B cell (primary cell): ENCODE data around the gene RPL10. TPM values are rescaled to one million over a fixed set of nuclear protein-coding genes. Genes with fewer than 3 reads are reported as not detected.

Experiments used
- ATAC-seq: fragments of 200-7000 bp; cut with Tn5 transposase; one replicate; pipeline ENCODE4 v1.10.0; 2021; ENCODE audit warnings: low read depth, mild to moderate bottlenecking, moderate number of reproducible peaks, moderate library complexity
- CTCF ChIA-PET: fragments of 350-600 bp; sonication (Branson Sonifier 250); formaldehyde crosslinking; loops from one replicate; lab custom pipeline; 2021; ENCODE audit warnings: antibody characterized with exemption, inconsistent platforms; lab: Charles Lee
- POLR2A ChIA-PET: fragments of 350-600 bp; sonication (Branson Sonifier 250); formaldehyde crosslinking; loops from one replicate; lab custom pipeline; 2021; ENCODE audit warnings: antibody characterized with exemption; lab: Charles Lee
- DNase-seq: peaks from one replicate; pipeline ENCODE4 v3.0.0; 2013
- H2AFZ ChIP-seq: 2 replicates; pipeline ENCODE4 v1.6.1; 2012; ENCODE audit warnings: mild to moderate bottlenecking, low read depth, low read length; ENCODE audit not compliant: insufficient read depth, poor library complexity, severe bottlenecking
- H3K27ac ChIP-seq, 2 donors: 1 replicate in 1 of 2; 2 replicates in 1 of 2; pipeline ENCODE4 v1.5.1; 2012 to 2013; ENCODE audit warnings: low read length in 2 of 2, mild to moderate bottlenecking in 2 of 2, moderate library complexity in 1 of 2
- H3K27me3 ChIP-seq, 4 experiments: fragments of 200-600 bp in 1 of 4; sonication (generic) in 1 of 4; replicated peaks in 1 of 4; 1 replicate in 2 of 4; 2 replicates in 2 of 4; pipeline versions ENCODE4 v1.6.1 to v1.7.0; 2013 to 2016; ENCODE audit warnings: low read length in 3 of 4, mild to moderate bottlenecking in 2 of 4, mixed read lengths in 1 of 4, moderate library complexity in 1 of 4; ENCODE audit not compliant: insufficient read depth in 4 of 4, control insufficient read depth in 3 of 4; ENCODE audit errors: control extremely low read depth in 1 of 4
- H3K36me3 ChIP-seq, 2 experiments: replicated peaks in 1 of 2; 1 replicate in 1 of 2; 2 replicates in 1 of 2; pipeline versions ENCODE4 v1.6.1 to v1.7.1; 2013; ENCODE audit warnings: low read length in 1 of 2; ENCODE audit not compliant: insufficient read depth in 2 of 2, control insufficient read depth in 1 of 2; ENCODE audit errors: control extremely low read depth in 1 of 2, extremely low read depth in 1 of 2
- H3K4me1 ChIP-seq, 2 donors: fragments of 200-600 bp in 1 of 2; sonication (generic) in 1 of 2; 1 replicate in 1 of 2; 2 replicates in 1 of 2; pipeline versions ENCODE4 v1.5.1 to v1.6.1; 2013 to 2017; ENCODE audit warnings: low read length in 2 of 2; ENCODE audit not compliant: control insufficient read depth in 2 of 2, insufficient read depth in 2 of 2
- H3K4me2 ChIP-seq: replicated peaks from 2 replicates; pipeline ENCODE3; 2012; ENCODE audit warnings: mild to moderate bottlenecking, low read depth, low read length; ENCODE audit not compliant: poor library complexity, severe bottlenecking
- H3K4me3 ChIP-seq, 5 experiments: fragments of 200-600 bp in 1 of 5; sonication (generic) in 1 of 5; 1 replicate in 3 of 5; 2 replicates in 2 of 5; pipeline versions ENCODE4 v1.5.1 to v1.7.0; 2011 to 2016; ENCODE audit warnings: low read length in 4 of 5, mild to moderate bottlenecking in 4 of 5, low read depth in 2 of 5, control low read depth in 1 of 5, moderate library complexity in 1 of 5; ENCODE audit not compliant: insufficient read depth in 1 of 5; ENCODE audit errors: control extremely low read depth in 1 of 5, extremely low read depth in 1 of 5
- H3K79me2 ChIP-seq: fragments of 200-600 bp; sonication (generic); one replicate; pipeline ENCODE4 v1.6.0; 2016; ENCODE audit warnings: low read length; ENCODE audit not compliant: control insufficient read depth, insufficient read depth
- H3K9ac ChIP-seq: fragments of 200-600 bp; sonication (generic); 2 replicates; pipeline ENCODE4 v1.6.1; 2017; ENCODE audit warnings: mild to moderate bottlenecking, low read length, moderate library complexity
- H3K9me3 ChIP-seq, 3 donors: one replicate each; pipeline versions ENCODE4 v1.6.1 to v1.7.1; 2013; ENCODE audit warnings: low read length in 2 of 3; ENCODE audit not compliant: control insufficient read depth in 2 of 3, insufficient read depth in 1 of 3; ENCODE audit errors: control extremely low read depth in 1 of 3
- H4K20me1 ChIP-seq: 2 replicates; pipeline ENCODE4 v1.6.0; 2012; ENCODE audit warnings: mild to moderate bottlenecking, low read length; ENCODE audit not compliant: insufficient read depth, control insufficient read depth, poor library complexity, severe bottlenecking
- H3K27ac Mint-ChIP-seq: one replicate; pipeline ENCODE4 v1.8.0; 2021; ENCODE audit warnings: mixed read lengths
- H3K27me3 Mint-ChIP-seq: one replicate; pipeline ENCODE4 v1.8.0; 2021; ENCODE audit warnings: mixed read lengths
- H3K4me1 Mint-ChIP-seq: one replicate; pipeline ENCODE4 v1.8.0; 2021; ENCODE audit warnings: mixed read lengths
- H3K4me3 Mint-ChIP-seq: one replicate; pipeline ENCODE4 v1.8.0; 2021; ENCODE audit warnings: mixed read lengths
- H3K9me3 Mint-ChIP-seq: one replicate; pipeline ENCODE4 v1.8.0; 2022; ENCODE audit warnings: mixed read lengths; ENCODE audit not compliant: insufficient read depth
- EZH2 ChIP-seq: IDR thresholded peaks from 2 replicates; pipeline ENCODE4 v1.6.1; 2012; ENCODE audit warnings: borderline replicate concordance, low read depth, mild to moderate bottlenecking, moderate library complexity, low read length; ENCODE audit not compliant: insufficient read depth, poor library complexity, severe bottlenecking
- WGBS: methylation state at CpG from one replicate; pipeline ENCODE4 v1.1.5; 2013; ENCODE audit warnings: missing lambda C conversion rate; ENCODE audit not compliant: insufficient coverage; 5-methylcytosine and 5-hydroxymethylcytosine counted together
- intact Hi-C: fragments of 100-400 bp; cut with micrococcal nuclease; formaldehyde crosslinking; loops from one replicate; pipeline ENCODE4 v1.10.0; 2022
- polyA plus RNA-seq: library from polyadenylated mRNA; depleted of rRNA; stranded (reverse); fragments of >200 nt; gene quantifications from 2 replicates; pipeline ENCODE4 v1.2.3, GENCODE V29; 2012
- total RNA-seq, 2 donors: library from RNA; stranded (reverse); fragments of 120-200 nt in 1 of 2; gene quantifications; 1 replicate in 1 of 2; 2 replicates in 1 of 2; pipeline versions ENCODE4 v1.2.3 to v1.2.4, GENCODE V29; 2013 to 2022
- TF ChIP-seq, protein P1 (sequence below): fragments of 200-600 bp; IDR thresholded peaks from one replicate; pipeline ENCODE4 v1.8.0; 2022; ENCODE audit warnings: antibody characterized with exemption, mild to moderate bottlenecking

RPL10 gene
- total and polyA plus RNA-seq, 2 donors (not counting 1 experiment from before 2014, with no cell fraction given) = 4,073 to 16,482 TPM

DNA sequence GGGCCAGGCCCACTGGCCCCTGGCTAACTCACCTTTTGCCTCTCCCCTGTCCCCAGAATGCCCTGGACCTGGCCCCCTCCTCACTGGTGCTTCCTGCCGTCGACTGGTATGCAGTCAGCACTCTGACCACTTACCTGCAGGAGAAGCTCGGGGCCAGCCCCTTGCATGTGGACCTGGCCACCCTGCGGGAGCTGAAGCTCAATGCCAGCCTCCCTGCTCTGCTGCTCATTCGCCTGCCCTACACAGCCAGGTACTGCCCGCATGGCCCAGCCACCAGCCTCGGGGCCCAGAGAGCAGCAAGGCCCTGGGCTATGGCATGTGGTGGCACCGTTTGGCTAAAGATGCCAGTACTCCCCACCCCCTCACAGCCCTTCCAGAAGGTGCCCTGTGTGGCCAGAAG, 34.0 kb downstream of the RPL10 start:
- no peak for TF ChIP-seq EZH2
- TF ChIP-seq, protein P1, sequence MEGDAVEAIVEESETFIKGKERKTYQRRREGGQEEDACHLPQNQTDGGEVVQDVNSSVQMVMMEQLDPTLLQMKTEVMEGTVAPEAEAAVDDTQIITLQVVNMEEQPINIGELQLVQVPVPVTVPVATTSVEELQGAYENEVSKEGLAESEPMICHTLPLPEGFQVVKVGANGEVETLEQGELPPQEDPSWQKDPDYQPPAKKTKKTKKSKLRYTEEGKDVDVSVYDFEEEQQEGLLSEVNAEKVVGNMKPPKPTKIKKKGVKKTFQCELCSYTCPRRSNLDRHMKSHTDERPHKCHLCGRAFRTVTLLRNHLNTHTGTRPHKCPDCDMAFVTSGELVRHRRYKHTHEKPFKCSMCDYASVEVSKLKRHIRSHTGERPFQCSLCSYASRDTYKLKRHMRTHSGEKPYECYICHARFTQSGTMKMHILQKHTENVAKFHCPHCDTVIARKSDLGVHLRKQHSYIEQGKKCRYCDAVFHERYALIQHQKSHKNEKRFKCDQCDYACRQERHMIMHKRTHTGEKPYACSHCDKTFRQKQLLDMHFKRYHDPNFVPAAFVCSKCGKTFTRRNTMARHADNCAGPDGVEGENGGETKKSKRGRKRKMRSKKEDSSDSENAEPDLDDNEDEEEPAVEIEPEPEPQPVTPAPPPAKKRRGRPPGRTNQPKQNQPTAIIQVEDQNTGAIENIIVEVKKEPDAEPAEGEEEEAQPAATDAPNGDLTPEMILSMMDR = no peak
- H3K4me3 Mint-ChIP-seq = no peak overlapping the region
- no peaks in the 10 kb centered on the region for H3K9me3 Mint-ChIP-seq
- ChIA-PET POLR2A (no interaction called here), CTCF (no interaction called here)
- Histone ChIP-seq H3K27ac (no peak overlapping the region), H3K36me3 (peaks cover 0 to 8% of the 10 kb centered on the region in 2 experiments), H3K27me3 (no peaks in the 10 kb centered on the region), H4K20me1 (no peaks in the 10 kb centered on the region), H3K79me2 (peaks cover 15% of the 10 kb centered on the region), H3K4me1 (peaks cover 9 to 21% of the 10 kb centered on the region in 2 donors), H3K9ac (no peak overlapping the region), H2AFZ (no peak overlapping the region), H3K4me2 (no peak overlapping the region), H3K4me3 (no peak overlapping the region), H3K9me3 (no peaks in the 10 kb centered on the region)
- no peaks in the 10 kb centered on the region for H3K27me3 Mint-ChIP-seq
- peaks cover 29% of the 10 kb centered on the region for H3K4me1 Mint-ChIP-seq
- intact Hi-C loops = no loop called here
- ATAC-seq = no peak
- no peak overlapping the region for H3K27ac Mint-ChIP-seq
- 100% methylated on average over 4 of the region's 8 CpGs for WGBS
- no peak for DNase-seq

- no peak overlapping the region for H3K27ac ChIP-seq
- ATAC-seq (no peak), DNase-seq (no peak)
- ChIA-PET CTCF (no interaction called here), POLR2A (no interaction called here)
- H2AFZ ChIP-seq = no peak overlapping the region
- intact Hi-C loops = no loop called here
- no peak overlapping the region for H3K27ac Mint-ChIP-seq
- peaks cover 16 to 26% of the 10 kb centered on the region in 2 donors for H3K4me1 ChIP-seq
- H3K4me3 Mint-ChIP-seq = no peak overlapping the region
- no peaks in the 10 kb centered on the region for H3K27me3 Mint-ChIP-seq
- no peaks in the 10 kb centered on the region for H3K9me3 ChIP-seq
- H4K20me1 ChIP-seq = peaks cover 6% of the 10 kb centered on the region
- peaks cover 29% of the 10 kb centered on the region for H3K79me2 ChIP-seq
- H3K4me3 ChIP-seq = no peak overlapping the region
- TF ChIP-seq EZH2 = no peak
- TF ChIP-seq, protein P1 = no peak
- H3K4me1 Mint-ChIP-seq = peaks cover 30% of the 10 kb centered on the region
- H3K4me2 ChIP-seq = no peak overlapping the region
- H3K9ac ChIP-seq = no peak overlapping the region
- H3K9me3 Mint-ChIP-seq = no peaks in the 10 kb centered on the region
- H3K27me3 ChIP-seq = no peaks in the 10 kb centered on the region
- peaks cover 0 to 8% of the 10 kb centered on the region in 2 experiments for H3K36me3 ChIP-seq
- 100% methylated on average over 5 of the region's 7 CpGs for WGBS
Observed at GRCh38 chrX:154433605-154434004, 35.4 kb downstream of the RPL10 start.
